GM18499 (cell line): ENCODE results near the gene PPAT.

ENCODE experiments used
- ATAC-seq: cut with Tn5 transposase; IDR thresholded peaks from one replicate; pipeline ENCODE4 v1.9.1; 2021; ENCODE audit warnings: moderate number of reproducible peaks; ENCODE audit not compliant: insufficient read depth, unreplicated experiment

Gene PPAT

GRCh38 chr4:56438766-56439165 lies 3.4 kb upstream of the PPAT start:
- ATAC-seq: no peak

GRCh38 chr4:56434599-56435139 lies 746 bp downstream of the PPAT start:
- no peak for ATAC-seq

DNA sequence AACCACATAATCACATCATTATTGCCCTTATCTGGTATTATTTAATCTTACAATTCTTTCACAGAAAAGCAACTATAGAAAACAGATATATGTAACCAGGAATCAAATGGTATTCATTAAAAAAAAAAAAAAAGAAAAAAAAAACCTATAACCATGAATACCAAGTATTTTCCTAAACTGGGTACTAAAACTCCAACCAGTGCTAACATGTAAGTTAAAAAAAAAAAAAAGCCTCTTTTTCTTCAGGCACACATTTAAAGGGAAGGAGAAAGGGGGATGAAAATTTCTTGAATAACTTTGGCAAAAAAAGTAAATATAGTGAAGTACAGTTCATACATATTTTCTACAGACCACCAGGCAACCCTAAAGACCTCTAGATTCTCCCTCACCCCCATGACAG lies 2.1 kb downstream of the PPAT start:
- ATAC-seq: no peak

GRCh38 chr4:56430203-56430602 lies 5.2 kb downstream of the PPAT start:
- ATAC-seq: no peak

DNA sequence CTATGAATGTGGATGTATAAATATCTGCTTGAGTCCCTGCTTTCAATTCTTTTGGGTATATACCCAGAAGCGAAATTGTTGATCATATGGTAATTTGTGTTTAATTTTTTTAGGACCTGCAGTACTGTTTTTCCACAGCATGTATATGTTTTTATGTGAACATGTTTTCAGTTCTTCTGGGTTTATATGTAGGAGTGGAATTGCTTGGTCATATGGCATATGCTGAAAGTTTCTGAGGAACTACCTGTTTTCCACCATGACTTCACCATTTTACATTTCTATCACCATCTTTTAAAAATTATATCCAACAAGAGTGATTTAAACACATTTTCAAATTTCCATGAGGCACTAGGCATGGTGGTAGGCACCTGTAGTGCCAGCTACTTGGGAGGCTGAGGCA lies 8.2 kb downstream of the PPAT start:
- no peak for ATAC-seq

- peak; percentile 84 for ATAC-seq
Measured at GRCh38 chr4:56426273-56426672, 9.1 kb downstream of the PPAT start.

GRCh38 chr4:56425518-56425917 lies 9.9 kb downstream of the PPAT start:
- ATAC-seq: no peak

GRCh38 chr4:56424697-56425514 lies 10.5 kb downstream of the PPAT start:
- no peak for ATAC-seq

- ATAC-seq: no peak
Measured at GRCh38 chr4:56424176-56424575, 11.2 kb downstream of the PPAT start.

DNA sequence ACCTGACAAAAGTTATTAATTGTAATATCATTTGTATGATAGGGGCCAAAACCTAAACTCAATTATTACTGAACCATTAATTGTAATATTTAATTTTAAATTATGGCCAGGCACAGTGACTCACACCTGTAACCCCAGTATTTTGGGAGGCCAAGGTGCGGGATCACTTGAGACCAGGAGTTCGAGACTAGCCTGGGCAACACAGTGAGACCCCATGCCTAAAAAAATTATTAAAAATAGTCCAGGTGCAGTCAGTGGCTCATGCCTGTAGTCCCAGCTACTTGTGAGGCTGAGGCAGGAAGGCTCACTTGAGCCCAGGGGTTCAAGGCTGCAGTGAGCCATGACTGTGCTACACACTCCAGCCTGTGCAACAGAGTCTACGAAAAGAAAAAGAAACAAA lies 18.0 kb downstream of the PPAT start:
- no peak for ATAC-seq

DNA sequence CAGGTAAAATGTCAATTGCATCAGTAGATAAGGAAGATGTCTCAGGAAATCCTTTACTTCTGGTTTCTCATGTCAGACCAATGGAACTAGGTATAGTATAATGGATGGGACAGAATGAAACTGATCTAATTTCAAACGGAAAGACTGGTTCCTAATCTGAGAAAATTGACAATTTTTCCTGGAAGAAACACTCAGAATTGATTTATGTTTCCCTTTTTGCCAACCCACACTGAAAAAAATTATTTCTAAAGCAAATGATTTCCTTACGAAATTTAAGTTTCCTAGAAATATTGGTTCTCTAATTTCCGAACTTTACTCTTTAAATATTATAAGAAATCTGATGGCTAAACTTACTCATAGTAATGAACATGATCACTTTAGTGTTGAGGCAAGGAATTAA lies 19.1 kb downstream of the PPAT start:
- no peak for ATAC-seq

DNA sequence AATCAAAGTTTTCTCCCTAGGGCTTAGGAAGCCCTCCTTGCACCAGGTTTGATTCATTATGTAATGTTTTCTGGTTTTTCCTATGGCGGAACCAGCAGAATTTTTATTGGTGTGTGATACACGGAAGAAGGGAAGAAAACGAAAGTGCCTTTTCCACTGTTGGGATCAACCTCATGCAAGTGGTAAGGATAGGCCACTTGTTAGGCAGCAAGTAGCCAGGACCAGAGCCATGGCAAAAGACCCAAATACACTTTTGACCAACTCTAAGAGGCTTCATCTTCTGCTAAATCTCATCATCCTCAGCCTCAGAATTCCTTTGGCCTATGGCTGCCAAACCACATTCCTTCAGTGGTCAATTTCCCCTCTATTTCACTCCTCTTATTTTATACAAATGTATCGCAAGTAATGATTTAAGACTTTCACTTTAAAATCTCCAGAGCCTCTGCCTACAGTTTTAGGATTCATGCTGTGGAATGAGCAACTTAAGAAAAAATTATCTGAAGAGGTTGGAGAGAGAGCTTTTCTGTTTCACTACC lies 21.2 kb downstream of the PPAT start:
- ATAC-seq: no peak

- ATAC-seq: no peak
Measured at GRCh38 chr4:56410247-56411062, 25.0 kb downstream of the PPAT start.

- ATAC-seq: no peak
Measured at GRCh38 chr4:56409511-56410090, 25.8 kb downstream of the PPAT start.

DNA sequence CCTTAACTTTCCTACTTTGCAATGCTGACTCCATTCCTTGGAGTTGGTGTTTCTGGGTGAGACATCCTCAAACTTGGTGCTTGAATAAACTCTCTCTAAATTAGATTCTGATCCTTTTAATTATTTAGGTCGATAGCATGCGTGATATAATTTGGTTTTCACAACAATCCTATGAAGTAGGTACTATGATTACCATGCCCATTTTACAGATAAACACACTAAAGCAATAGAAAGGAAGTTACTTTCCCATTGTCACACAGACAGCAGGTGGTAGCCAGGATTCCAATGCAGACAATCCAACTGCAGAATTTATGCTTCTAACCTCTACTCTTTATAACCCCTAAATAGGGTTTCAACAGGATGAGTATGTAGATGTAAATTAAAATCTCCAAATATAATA lies 26.4 kb downstream of the PPAT start:
- no peak for ATAC-seq

DNA sequence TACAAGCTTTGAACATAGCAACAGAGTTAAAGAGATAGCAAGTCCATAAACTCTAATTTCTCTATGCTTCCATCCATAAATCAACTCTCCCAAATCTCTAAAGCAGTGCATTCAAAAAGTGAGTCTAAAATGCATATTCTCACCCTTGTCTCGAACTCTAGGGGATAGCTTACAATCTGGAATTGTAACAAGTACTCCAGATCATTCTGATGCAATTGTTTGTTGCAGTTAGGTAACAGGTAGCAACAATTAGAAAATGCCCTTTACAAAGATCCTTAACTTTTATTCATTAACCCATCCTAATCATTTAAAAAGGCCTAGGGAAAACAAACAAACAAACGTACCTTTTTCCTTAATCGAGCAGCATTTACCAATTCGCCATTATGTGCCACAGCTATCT lies 29.3 kb downstream of the PPAT start:
- no peak for ATAC-seq

- no peak for ATAC-seq
Measured at GRCh38 chr4:56405016-56405415, 30.4 kb downstream of the PPAT start.

- ATAC-seq: no peak
Measured at GRCh38 chr4:56400560-56400959, 34.9 kb downstream of the PPAT start.

GRCh38 chr4:56391270-56391669 lies 44.1 kb downstream of the PPAT start:
- ATAC-seq: no peak

GRCh38 chr4:56389558-56389957 lies 45.9 kb downstream of the PPAT start:
- ATAC-seq: no peak

DNA sequence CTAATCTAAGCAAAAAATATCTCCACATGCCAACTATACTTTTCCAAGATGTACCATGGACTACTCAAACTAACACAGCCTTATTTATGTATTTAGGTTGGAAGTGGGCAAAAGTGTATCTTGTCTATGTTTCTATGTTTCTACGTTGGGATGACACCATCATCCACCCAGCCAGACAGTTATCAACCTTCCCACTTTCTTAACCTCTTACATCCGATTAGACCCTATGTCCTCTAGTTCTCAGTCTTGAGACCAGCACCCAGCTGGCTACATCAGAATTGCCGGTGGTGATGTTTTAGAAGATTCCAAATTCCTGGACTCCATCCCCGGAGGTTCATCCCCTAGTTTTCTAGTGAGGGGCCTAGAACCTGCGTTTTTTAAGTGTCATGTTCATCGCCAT lies 47.1 kb downstream of the PPAT start:
- ATAC-seq: no peak
